Measurements from ENCODE around the gene ZNF514. TPM values are rescaled to one million over a fixed set of nuclear protein-coding genes. Genes with fewer than 3 reads are reported as not detected.

Gene ZNF514
- total and polyA plus RNA-seq, 2 donors from 2014 or later, result 11.1 to 21.8 TPM

Other genes starting within 250 kb of the ZNF514 start
- gene MAL, start 134.1 kb downstream of the ZNF514 start, total RNA-seq, result 477 TPM
- gene MAL, start 134.1 kb downstream of the ZNF514 start, polyA plus RNA-seq (ENCODE audit: insufficient read depth, low read depth, low replicate concordance), result 1,006 TPM
- 53.1 TPM for gene MRPS5, start 38.0 kb downstream of the ZNF514 start, total RNA-seq
- gene MRPS5, start 38.0 kb downstream of the ZNF514 start, polyA plus RNA-seq (ENCODE audit: insufficient read depth, low read depth, low replicate concordance), result 118 TPM
- 5.2 TPM for gene ZNF2, start 6.0 kb upstream of the ZNF514 start, total RNA-seq
- 2.5 TPM for gene ZNF2, start 6.0 kb upstream of the ZNF514 start, polyA plus RNA-seq (ENCODE audit: insufficient read depth, low read depth, low replicate concordance)
- gene ZNF892, start 47.7 kb upstream of the ZNF514 start, total RNA-seq, result 6.2 TPM
- gene ZNF892, start 47.7 kb upstream of the ZNF514 start, polyA plus RNA-seq (ENCODE audit: insufficient read depth, low read depth, low replicate concordance), result 0.34 TPM
- gene PROM2, start 114.6 kb upstream of the ZNF514 start, total RNA-seq, result 65.6 TPM
- 55.6 TPM for gene PROM2, start 114.6 kb upstream of the ZNF514 start, polyA plus RNA-seq (ENCODE audit: insufficient read depth, low read depth, low replicate concordance)
- gene KCNIP3, start 137.5 kb upstream of the ZNF514 start, total RNA-seq, result 27.6 TPM
- 14.8 TPM for gene KCNIP3, start 137.5 kb upstream of the ZNF514 start, polyA plus RNA-seq (ENCODE audit: insufficient read depth, low read depth, low replicate concordance)
- 24.9 TPM for gene FAHD2A, start 242.9 kb upstream of the ZNF514 start, total RNA-seq
- gene FAHD2A, start 242.9 kb upstream of the ZNF514 start, polyA plus RNA-seq (ENCODE audit: insufficient read depth, low read depth, low replicate concordance), result 64.9 TPM